BJ (cell line): Measurements from ENCODE around the gene PPP1R12B. TPM values are rescaled to one million over a fixed set of nuclear protein-coding genes. Genes with fewer than 3 reads are reported as not detected.
"Not testable (repeated sequence)": the region's sequence is repeated elsewhere in the genome, so short reads cannot be mapped to it uniquely, and the experiment has no call there.

Source experiments
- CTCF ChIA-PET: fragments of 350-600 bp; formaldehyde crosslinking; extraction: SDS; loops from one replicate; lab custom pipeline; 2021; ENCODE audit warnings: antibody characterized with exemption, inconsistent platforms; lab: Yijun Ruan, JAX
- POLR2A ChIA-PET: fragments of 300-600 bp; sonication (Branson Sonifier 250); formaldehyde crosslinking; extraction: SDS; loops from one replicate; lab custom pipeline; 2021; ENCODE audit warnings: antibody characterized with exemption; lab: Charles Lee
- DNase-seq: peaks from one replicate; pipeline ENCODE4 v3.0.0-alpha.2; 2011; ENCODE audit warnings: low read depth
- H3K27me3 ChIP-seq: 2 replicates; pipeline ENCODE4 v1.6.0; 2011; ENCODE audit warnings: low read length; ENCODE audit not compliant: control insufficient read depth, insufficient read depth
- H3K36me3 ChIP-seq: 2 replicates; pipeline ENCODE4 v1.5.1; 2011; ENCODE audit warnings: low read length; ENCODE audit not compliant: control insufficient read depth, insufficient read depth
- H3K4me3 ChIP-seq: 2 replicates; pipeline ENCODE4 v1.5.1; 2011; ENCODE audit warnings: low read depth, mild to moderate bottlenecking, control low read depth, low read length
- CTCF ChIP-seq: IDR thresholded peaks from 2 replicates; pipeline ENCODE4 v1.5.1; 2011; ENCODE audit warnings: low read depth, mild to moderate bottlenecking, control low read depth, inconsistent platforms, low read length, moderate library complexity; ENCODE audit not compliant: insufficient read depth
- polyA plus RNA-seq: library from polyadenylated mRNA; depleted of rRNA; stranded (reverse); fragments of >200 nt; gene quantifications from 2 replicates; pipeline ENCODE4 v1.2.3, GENCODE V29; 2011

Gene PPP1R12B
- polyA plus RNA-seq, 1 experiment = 9.4 TPM

GRCh38 chr1:202471246-202471645 is 122.7 kb downstream of the PPP1R12B start:
- Histone ChIP-seq H3K4me3 (no peak overlapping the region), H3K27me3 (no peaks in the 10 kb centered on the region), H3K36me3 (no peaks in the 10 kb centered on the region; the same call in 1 of the 2 replicates)
- ChIA-PET CTCF (no interaction called here), POLR2A (no interaction called here)
- DNase-seq = no peak
- TF ChIP-seq CTCF = no peak

GRCh38 chr1:202472347-202473124 is 124.0 kb downstream of the PPP1R12B start:
- H3K27me3 ChIP-seq, DNase-seq, H3K36me3 ChIP-seq, H3K4me3 ChIP-seq: not testable (repeated sequence)
- ChIA-PET POLR2A (interaction anchor here (0.6 kb wide), 1 partner anchor 402 kb away, joined by 3 read pairs; no protein-coding TSS in a partner anchor), CTCF (interaction anchor here (0.7 to 2.2 kb wide), 6 partner anchors 8 to 153 kb away, joined by 3 to 10 read pairs (median 4); no protein-coding TSS in a partner anchor)

GRCh38 chr1:202473266-202474045 is 125.0 kb downstream of the PPP1R12B start:
- not testable (repeated sequence) for H3K36me3 ChIP-seq, DNase-seq, H3K4me3 ChIP-seq, H3K27me3 ChIP-seq
- POLR2A ChIA-PET = interaction anchor here (0.6 kb wide), 1 partner anchor 401 kb away, joined by 3 read pairs; no protein-coding TSS in a partner anchor
- CTCF ChIA-PET = interaction anchor here (1.3 to 2.2 kb wide), 4 partner anchors 9 to 152 kb away, joined by 3 to 10 read pairs (median 4); no protein-coding TSS in a partner anchor

- CTCF ChIA-PET, DNase-seq, H3K36me3 ChIP-seq, POLR2A ChIA-PET, H3K4me3 ChIP-seq, H3K27me3 ChIP-seq: not testable (repeated sequence)
Observed at GRCh38 chr1:202479661-202480060, 131.2 kb downstream of the PPP1R12B start.

- POLR2A ChIA-PET, CTCF ChIA-PET, DNase-seq, H3K27me3 ChIP-seq, H3K36me3 ChIP-seq, H3K4me3 ChIP-seq: not testable (repeated sequence)
Observed at GRCh38 chr1:202480640-202481039, 132.1 kb downstream of the PPP1R12B start.

GRCh38 chr1:202483362-202483761 is 134.9 kb downstream of the PPP1R12B start:
- DNase-seq, POLR2A ChIA-PET, CTCF ChIA-PET, H3K36me3 ChIP-seq, H3K27me3 ChIP-seq, H3K4me3 ChIP-seq: not testable (repeated sequence)

- CTCF ChIA-PET, H3K27me3 ChIP-seq, DNase-seq, H3K36me3 ChIP-seq, POLR2A ChIA-PET, H3K4me3 ChIP-seq: not testable (repeated sequence)
Observed at GRCh38 chr1:202484032-202484431, 135.5 kb downstream of the PPP1R12B start.

GRCh38 chr1:202484820-202485219 is 136.3 kb downstream of the PPP1R12B start:
- H3K27me3 ChIP-seq, CTCF ChIA-PET, DNase-seq, POLR2A ChIA-PET, H3K4me3 ChIP-seq, H3K36me3 ChIP-seq: not testable (repeated sequence)

- H3K27me3 ChIP-seq, POLR2A ChIA-PET, DNase-seq, H3K4me3 ChIP-seq, CTCF ChIA-PET, H3K36me3 ChIP-seq: not testable (repeated sequence)
Observed at GRCh38 chr1:202488178-202488649, 139.7 kb downstream of the PPP1R12B start.

GRCh38 chr1:202489101-202489500 is 140.6 kb downstream of the PPP1R12B start:
- DNase-seq, H3K36me3 ChIP-seq, CTCF ChIA-PET: not testable (repeated sequence)

GRCh38 chr1:202493112-202493511 is 144.6 kb downstream of the PPP1R12B start:
- POLR2A ChIA-PET, CTCF ChIA-PET, DNase-seq, H3K36me3 ChIP-seq, H3K27me3 ChIP-seq, H3K4me3 ChIP-seq: not testable (repeated sequence)

More at GRCh38 chr1:202489101-202489500, 140.6 kb downstream of the PPP1R12B start:
- H3K4me3 ChIP-seq, H3K27me3 ChIP-seq, POLR2A ChIA-PET: not testable (repeated sequence)
